ENCODE results near the gene HOXC11.

HOXC11 gene

DNA sequence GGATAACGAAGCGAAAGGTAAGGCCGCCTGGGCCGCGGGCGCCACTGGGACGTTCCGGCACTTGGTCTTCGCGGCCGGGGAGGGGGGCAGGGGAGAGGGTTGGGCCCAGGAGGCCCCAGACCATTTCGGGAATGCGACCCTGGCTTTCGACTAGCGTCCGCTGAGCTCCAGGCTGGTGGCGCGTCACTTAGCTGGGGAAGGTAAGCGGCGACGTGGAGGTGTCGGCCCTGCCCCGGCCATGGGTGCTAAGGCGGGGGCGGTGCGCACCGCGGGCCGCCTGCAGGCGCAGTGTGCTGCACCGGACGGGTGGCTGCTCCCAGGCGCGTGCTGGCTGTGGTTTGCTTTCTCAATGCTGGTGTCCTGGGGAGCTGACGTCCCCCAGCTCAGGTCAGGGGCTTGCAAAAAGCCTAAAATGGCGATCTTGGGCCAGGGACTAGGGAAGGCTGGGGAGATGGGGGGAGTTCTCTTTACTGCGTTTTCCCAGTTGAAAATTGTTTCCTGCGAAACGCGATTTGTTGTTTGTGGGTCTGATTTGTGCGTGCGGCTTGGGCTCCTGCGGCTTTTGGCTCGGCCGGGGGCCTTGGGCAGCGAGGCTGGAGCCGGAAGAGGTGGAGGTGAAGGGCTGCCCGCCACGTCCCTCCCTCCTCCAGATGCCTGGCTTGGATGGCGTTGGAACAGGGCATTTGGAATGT, 13.2 kb downstream of the HOXC11 start:
- DNase-seq, result no peak

DNA sequence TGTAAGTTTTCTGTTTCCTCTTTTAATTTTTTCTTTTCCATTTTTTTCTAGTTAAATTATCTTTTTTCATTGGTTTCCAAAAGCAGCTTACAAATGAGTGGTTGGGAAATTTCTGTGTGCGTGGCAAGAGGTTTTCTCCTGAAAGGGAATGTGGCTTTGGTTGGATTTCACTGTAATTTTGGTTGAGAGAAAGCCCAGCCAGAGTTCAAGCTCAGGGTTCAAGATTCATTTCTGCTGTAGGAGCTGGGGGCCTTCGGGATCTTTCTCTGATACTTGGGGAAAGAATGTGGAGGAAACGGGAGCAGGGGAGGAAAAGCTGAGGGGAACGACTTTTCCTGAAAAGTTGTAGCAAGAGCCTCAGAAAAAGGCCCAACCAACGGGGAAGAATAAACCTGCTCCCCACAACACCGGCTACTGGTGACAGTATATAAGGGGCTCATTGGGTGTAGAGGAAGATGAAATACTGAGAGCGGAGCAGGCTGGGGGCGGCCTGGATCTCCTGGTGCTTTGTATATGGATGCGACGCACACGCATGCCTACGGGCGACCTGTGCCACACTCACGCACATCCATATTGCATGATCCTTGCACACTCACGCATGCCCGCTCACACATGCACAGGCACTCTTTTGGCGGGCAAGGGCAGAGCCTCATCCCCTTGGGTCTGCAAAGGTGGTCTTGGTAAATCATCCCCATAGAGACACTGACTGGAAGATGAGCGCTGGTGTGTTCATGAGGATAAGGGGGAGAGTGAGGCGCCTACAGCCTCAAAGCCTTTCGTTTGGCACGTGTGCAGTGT, 14.0 kb downstream of the HOXC11 start:
- no peak for DNase-seq

DNA sequence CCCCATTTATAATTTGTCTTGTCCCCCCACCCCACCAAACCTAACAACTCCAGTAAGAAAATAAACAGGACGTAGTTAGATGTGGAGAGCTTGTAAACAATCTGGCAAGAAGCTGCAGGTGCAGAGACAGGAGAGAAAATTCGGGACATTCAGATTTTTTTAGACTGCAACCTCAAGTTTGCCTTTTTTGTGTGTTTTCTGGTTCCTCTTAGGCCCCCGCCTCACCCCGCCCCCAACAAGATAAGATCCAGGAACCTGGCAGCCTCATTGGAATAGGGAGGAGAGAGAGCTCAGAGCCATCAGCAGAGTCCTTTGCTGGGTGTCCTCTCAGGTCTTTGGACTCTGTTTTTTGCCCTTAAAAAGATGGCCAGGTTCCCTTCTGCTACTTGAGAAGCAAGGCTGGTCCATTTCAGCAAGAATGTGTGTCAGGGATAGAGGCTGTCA, 14.9 kb downstream of the HOXC11 start:
- no peak for DNase-seq

DNA sequence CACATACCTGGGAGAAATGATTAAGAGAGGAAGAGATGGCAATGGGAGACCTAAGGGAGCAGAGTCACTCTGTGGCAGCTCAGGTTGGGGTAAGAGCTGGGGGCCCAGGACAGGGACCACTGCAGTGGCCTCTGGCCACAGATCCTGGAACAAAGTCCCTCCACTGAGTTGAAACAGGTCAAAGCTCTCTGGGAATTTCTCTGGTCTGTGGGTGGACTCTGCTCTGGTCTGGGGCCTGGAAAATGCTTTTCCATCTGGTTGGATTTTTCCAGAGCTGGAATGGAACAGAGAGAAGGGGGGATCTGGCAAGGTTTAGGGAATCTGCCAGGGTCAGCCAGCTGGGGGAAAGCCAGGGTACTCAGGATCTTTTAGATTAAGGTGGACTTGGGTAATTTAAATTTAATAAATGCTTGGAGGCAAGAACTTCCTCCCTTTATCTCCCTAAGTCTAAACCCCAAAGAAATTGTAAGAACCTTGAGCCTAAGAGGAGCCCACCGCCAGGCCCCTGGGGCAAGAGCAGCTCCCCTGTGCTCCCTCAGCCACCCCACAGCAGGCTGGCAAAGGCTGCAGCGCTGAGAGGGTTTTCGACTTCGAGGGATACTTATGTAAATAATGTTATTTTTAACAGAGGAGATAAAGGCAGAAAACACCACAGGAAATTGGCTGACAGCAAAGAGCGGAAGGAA, 15.8 kb downstream of the HOXC11 start:
- DNase-seq, result no peak

DNA sequence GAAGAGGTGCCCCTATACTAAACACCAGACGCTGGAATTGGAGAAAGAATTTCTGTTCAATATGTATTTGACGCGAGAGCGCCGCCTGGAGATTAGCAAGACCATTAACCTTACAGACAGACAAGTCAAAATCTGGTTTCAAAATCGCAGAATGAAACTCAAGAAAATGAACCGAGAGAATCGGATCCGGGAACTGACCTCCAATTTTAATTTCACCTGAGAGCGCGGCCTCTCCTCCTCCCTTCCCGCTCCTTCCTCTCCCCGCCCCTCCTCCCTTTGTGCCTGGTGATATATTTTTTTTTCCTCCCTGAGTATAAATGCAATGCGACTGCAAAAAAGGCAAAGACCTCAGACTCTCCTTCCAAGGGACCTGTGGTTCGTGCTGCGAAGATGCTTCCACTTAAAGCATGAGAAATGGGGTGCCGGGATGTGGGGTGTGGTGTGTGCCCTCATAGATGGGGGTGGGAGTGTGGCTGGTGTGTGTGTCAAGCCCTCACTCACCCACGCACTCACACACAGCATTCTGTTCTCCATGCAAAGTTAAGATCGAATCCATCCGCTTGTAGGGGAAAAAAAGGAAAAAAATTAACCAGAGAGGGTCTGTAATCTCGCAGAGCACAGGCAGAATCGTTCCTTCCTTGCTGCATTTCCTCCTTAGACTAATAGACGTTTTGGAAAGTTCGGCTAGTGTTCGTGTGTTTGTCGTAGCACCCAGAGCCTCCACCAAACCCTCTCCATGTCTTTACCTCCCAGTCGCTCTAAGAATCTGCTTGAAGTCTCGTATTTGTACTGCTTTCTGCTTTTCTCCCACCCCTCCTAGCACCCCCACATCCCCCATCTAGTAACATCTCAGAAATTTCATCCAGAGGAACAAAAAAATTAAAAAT, 16.5 kb downstream of the HOXC11 start:
- DNase-seq, result no peak

DNA sequence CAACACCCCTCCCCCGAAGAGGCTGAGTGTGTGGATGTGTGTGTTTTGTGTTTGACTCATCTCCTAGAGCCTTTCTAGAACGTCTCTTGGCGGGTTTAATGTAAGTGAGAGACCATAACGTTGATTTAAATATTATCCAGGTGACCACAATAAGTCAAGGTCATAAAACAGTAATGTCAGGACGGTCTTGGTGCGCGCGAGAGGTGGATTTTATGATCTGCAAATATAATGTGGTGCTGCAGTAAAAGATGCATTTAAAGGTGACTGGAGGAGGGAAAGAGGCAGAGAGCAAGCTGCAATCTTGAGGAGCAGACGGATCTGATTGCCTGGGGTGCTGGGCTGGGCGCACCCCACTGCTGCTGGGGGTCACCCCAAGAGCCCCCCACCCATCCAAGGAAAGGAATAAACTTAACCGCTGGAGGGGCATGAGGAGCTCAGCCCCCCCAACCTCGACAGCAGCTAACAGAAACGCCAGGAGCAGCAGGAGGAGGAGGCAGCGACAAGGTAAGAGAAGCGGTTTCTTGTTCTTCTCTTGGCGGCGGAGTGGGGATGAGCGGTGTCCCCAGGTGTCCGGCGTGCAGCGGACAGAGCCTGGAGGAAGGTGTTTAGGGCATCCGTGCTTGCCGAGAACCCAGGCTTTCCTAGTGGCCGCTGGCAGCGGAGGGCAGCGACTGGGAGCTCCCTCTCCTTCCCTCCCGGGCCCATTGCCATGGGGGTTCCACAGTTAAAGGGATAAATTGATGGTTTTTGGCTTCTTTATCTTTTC, 17.6 kb downstream of the HOXC11 start:
- DNase-seq, result no peak

DNA sequence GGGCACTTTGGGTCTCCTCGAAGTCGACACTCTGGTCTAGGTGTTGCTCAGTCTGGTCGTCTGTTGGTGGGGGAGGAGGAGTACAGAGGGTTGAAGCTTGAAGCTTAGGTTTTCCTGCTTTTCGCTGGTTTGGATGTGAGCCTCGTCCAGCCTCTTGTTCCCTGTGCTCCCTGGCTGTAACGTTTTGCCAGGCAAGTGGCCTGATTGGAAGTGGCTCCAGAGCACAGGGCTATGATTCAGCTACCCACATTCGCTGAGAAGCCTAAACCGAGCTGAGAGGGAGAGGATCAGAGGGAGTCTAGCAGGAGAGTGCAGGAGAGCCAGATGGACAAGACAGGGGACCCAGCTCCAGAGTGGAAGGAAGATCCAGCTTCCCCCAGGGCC, 18.1 kb downstream of the HOXC11 start:
- DNase-seq, result no peak

DNA sequence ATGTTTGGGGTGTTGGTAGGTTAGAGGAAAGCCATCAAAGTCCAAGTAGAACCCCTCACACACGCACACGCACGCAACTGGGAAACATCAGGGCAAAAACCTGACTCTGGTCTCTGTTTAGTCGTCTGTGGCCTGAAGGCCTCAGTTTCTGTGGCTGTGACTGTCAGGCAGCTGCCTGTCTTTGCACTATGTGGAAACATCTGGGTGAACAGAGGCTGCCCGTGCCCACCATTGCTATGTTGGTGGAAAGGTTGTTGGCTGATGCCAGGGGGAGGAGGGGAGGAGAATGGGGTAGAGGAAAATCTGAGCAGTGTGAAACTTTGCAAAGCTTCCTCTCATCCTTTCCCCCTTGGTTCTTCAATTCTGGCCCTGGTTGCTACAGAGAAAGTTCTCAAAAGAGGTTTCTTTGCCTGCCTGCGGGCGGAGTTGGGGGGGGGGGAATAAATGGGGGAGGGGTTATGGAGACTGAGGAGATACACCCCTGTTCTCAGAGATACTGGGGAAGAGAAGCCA, 19.5 kb downstream of the HOXC11 start:
- DNase-seq, result no peak

DNA sequence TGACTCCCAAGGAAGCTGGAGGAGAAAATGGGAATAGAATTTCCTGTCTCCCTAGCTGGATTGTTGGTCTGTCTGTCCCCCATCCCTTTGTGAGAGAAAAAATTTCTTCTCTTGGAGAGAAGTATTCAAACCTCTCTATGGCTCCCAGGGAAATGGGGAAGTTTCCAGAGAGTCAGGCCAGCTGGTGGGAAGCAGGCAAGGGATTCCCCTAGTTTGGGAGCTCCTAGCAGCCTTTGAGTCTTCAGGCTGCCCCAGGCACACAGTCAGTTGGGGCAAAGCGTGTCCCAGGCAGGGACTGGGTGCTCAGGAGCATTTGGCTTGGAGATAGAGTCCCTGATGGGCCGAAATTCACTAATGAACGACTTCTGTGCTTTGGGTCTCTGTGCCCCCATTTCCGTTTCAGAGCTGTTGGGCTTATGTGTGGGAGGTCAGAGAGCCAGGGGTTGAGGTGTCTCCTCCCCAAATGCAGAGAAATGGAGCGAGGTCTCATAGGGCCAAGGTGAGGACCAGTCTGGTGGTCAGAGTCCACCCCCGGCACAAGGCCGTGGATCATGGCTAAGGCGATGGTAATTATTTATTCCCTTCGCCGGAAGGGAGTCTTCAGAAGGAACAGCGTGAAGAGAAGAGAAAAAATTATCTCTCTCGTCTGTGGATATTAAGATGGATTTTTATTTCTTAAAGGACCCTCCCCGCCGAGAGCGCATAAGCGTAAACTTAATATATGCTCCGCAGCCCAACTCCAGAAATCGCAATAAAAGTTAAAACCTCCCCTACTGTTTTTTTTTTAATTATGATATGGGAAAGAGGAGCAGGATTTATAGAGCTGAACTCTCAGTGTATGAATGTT, 20.5 kb downstream of the HOXC11 start:
- DNase-seq, result no peak

DNA sequence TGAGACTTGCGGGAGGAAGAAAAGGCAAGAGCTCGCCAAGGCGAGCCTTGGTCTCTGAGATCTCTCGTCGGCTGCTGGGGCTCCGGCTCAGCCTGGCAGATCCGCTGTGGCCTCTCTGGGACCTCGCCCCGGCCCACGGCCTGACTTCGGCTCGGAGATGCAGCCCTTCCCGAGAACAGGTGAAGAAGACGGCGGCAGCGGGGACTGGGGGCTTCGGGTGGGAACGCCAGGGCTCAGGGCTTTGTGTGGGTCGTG, 21.0 kb downstream of the HOXC11 start:
- DNase-seq, result no peak

DNA sequence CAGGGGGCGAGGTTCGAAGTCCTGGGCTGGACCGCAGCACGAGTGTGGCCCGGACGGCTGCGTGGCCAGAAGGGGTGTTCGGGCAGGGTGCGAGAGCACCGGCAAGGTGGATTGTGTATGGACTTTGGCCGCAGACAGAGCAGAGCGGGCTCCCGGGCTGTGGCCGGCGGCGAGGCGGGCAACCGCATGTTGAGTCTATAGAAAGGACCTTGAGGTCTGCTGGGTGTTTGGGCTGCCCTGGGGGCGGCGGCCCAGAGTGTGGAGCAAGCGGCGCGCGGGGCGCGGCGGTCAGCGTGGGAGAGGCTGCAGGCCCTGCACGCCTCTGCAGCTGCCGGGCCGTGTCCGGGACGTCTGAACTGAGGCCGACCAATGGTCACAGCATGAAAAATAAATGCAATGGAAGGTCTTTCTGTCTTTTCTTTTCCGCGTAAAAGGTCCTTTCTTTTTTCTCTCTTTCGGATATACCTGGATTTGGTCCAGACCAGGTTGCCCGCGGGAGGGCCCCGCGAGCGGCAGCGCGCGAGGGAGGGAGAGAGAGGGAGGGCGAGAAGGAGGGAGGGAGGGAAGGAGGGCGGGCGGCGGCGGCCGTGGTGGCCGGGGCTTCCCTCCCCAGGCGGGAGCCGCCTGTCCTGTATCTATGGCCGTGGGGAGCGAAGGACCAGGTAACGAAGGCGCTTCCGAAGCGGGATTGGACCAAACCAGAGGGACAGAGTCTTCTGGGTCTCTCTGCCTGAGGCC, 21.5 kb downstream of the HOXC11 start:
- DNase-seq, result no peak

DNA sequence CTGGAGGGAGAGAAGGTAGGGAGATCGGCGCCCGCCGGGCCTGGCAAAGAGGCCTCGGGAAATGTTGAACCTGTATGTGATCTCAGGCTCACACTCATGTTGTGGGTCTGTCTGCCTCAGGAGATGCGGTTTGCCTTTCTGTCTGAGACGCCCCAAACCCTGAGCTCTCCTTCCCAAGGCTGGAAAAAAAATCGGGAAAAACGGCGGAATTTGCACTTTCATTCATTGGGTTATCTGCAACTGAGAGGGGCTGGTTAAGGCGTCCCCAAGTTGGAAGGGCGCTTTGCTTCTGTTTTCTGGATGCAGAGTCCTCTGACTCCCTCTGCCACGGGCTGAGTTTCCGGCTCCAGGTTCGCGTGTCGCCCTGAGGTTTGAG, 22.1 kb downstream of the HOXC11 start:
- DNase-seq, result no peak

DNA sequence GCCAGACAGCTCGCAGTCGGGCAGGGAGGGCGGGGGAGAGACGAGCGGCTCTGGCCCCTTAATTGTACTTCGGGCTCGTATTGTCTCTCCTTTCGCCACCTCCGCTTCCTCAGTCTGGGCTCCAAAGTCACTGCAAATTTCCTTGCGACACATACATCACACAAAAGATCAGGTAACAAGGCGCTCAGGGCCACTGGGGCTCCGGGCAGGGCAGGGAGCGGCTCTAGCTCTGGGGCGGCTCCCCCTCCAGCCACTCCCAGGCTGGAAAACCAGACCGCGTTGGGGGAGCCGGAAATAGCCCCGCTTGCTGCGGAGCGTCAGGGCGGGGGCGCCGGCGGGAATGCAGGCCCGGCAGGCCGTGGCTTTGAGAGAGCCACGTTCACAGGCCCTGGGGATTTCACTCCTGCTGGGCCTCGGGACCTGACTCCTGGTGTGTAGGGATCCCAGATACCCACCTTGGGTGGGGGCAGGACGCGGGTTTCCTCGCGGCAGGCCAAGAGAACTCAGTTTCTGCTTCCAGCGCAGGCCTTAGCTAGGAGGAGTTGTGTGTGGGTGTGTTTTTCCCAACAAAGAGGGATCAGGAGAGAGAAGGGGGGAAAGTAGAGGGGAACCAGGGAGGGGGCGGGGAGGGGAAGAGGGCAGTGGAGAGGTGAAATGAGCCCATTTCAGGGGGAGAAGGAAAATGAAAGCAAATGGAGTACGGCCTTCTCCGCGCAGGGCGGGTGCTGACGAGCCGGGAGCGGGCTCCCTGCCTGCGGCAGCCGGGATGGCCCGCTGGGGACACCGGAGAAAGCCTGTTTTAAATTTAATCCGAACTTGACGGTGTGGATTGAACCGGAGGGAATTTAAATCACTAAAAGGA, 22.7 kb downstream of the HOXC11 start:
- no peak for DNase-seq

DNA sequence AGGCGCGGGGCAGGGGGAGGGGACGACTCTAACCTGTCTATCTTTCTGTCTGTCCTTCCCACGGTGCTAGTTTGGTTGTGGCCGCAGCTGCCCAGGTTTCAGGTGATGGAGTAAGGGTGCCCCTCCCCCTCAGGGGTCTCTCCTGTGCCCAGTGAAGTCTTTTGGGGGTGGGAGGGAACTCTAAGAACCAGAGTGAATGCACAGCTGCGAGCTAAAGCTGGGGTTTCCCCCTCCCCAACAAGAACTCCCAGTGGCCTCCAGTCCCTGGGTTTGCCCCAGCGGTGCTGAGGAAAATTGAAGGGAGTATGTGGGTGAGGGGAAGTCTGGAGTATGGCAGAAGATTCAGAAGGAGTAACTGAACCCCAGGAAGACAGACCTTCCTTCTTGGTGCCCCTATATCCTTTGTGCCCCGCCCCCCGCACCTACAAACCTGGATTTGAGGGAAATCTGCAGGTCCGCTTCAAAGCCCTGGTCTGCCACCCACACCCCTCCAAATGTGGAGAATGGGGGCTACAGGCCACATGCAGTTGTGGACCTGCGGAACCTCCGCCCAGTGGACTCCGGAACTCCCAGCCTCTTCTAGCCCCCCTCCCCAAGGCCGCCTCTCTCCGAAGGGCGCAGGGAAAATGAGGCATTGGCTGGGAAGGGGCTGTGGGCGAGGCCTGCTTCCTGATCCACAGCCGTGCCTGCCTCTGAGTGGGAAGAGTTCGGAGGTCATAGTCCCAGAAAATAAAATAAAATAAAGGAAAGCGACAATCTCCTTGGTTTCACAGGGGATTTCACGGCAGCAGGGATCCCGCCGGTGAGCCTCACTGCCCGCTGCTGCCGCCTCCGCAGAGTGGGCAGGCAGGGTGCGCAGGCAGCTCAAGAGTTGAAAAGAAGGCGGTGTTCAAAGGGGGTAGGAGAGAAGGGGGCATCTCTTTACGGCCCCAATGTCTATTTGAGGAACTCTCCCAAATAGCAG, 23.6 kb downstream of the HOXC11 start:
- DNase-seq, result no peak

DNA sequence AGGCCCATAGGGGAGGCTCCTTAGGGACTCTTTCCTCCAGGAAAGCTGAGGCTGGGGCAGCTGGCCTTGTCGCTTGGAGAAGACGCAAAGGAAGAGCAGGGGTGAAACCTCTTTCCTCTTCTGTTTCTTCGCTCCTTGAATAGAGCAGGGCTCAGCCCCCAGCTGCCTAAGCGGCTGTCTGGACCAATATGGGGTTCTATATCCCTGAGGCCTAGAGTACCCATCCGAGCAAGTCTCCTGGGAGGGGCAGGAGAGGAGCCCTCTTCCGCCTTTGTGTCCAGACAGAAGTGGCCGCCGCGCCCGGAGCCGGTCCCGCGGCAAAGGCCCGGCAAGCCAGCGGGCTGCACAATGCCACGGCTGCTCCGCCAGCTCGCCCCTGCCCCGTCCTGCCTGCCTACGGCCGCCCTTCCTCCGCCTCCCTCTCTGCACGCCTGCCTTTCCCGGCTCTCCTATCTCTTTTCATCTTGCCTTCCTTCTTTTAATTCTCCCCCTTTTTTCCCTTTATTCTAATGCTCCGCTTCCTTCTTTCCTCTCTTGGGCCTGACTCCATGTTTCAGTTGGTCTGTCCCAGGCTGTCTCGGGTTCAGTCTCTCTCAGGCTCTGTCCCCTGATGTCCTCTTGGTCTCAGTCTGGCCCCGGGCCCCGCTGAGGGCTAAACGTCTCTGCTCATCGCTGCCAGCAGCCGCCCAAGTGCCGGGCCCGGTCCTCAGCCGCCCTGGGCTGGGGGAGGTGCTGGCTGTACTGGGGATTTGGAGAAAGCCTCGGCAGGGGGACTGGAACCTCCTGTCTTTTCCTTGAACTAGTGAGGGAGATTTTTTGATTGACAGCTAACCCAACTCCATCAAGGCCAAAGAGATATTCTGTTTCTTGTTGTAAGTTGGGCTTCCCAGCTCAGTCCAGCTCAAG, 24.5 kb downstream of the HOXC11 start:
- no peak for DNase-seq

DNA sequence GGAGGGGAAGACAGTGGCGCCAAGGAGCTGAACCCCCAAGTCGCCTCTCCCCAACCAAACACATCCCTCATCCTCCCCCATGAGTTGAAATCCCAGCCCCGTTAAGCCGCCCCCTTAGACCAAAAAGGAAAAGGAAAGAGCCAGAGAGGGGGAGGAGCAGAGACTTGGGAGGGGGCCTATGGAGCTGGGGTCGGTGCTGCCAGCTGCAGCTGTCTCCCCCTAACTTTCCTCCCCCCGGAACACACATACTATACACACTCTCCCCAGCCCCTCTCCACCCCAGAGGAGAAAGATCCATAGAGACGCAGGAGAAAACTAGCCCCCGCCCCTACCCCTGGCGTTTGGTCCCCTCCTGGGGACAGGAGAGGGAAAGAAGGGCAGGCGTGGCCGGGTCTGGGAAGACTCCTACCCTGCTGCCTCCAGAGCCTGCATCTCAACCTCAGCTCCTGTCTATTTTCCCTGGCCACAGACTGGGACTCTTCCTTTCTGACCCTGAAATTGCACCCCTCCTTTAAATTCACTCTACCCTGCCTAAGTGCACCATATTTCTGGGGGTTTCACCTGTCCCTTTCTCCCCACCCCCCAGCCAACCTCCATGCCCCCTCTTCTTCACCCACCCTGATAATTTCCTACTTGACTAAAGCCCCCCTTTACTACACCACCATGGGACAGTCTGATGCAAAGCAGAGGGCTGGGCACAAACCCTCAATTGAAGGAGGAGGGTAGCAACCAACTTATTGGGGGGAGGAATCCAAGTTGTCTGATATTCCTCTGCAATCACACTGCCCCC, 25.4 kb downstream of the HOXC11 start:
- DNase-seq, result no peak
